Hematopoietic multipotent progenitor cell treated with erythropoietin and hydrocortisone succinate and interleukin-3 and kit ligand, for 4 days (in vitro differentiated cells): ENCODE results near the gene ZFP3.
"Not testable (repeated sequence)": the region's sequence is repeated elsewhere in the genome, so short reads cannot be mapped to it uniquely, and the experiment has no call there.

Source experiments
- DNase-seq: peaks from one replicate; pipeline ENCODE4 v3.0.0-alpha.2; 2015

Gene ZFP3

DNA sequence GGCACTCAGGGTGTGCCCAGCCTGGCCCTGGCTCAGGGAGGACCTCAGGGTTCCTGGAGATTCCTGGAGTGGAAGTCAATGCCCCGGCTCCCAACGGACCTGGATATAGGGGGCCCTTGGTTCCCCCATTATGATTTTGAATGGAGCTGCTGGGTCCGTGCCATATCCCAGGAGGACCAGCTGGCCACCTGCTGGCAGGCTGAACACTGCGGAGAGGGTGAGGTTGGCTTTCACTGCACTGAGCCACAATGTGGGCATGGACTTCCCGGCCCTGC, 61.1 kb downstream of the ZFP3 start:
- DNase-seq = no peak

DNA sequence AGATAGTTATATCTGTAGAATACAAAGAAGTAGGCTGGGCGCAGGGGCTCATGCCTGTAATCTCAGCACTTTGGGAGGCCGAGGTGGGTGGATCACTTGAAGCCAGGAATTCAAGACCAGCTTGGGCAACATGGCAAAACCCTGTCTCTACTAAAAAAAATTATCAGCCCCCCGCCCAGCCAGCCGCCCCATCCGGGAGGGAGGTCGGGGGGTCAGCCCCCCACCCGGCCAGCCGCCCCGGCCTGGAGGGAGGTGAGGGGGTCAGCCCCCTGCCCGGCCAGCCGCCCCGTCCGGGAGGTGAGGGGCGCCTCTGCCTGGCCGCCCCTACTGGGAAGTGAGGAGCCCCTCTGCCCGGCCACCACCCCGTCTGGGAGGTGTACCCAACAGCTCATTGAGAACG, 64.6 kb downstream of the ZFP3 start:
- DNase-seq = not testable (repeated sequence)
